HepG2 (cell line): ENCODE results near the gene SPAG4. TPM values are rescaled to one million over a fixed set of nuclear protein-coding genes. Genes with fewer than 3 reads are reported as not detected.

ENCODE experiments used
- ATF6 ChIP-seq: sonication (generic); formaldehyde crosslinking; conservative IDR thresholded peaks from 2 replicates; pipeline ENCODE4 v1.4.0; 2020; ENCODE audit warnings: missing genetic modification reagents
- CENPX ChIP-seq: sonication (generic); formaldehyde crosslinking; IDR thresholded peaks from 2 replicates; pipeline ENCODE4 v1.9.0; 2021; ENCODE audit warnings: mild to moderate bottlenecking, missing genetic modification reagents, moderate library complexity
- CTCF ChIP-seq: sonication (generic); formaldehyde crosslinking; IDR thresholded peaks from 2 replicates; pipeline ENCODE4 v1.5.0; 2020; ENCODE audit warnings: mild to moderate bottlenecking, missing genetic modification reagents, moderate library complexity
- ELF1 ChIP-seq: sonication (generic); formaldehyde crosslinking; IDR thresholded peaks from 2 replicates; pipeline ENCODE4 v1.4.0; 2020; ENCODE audit warnings: missing genetic modification reagents
- ERF ChIP-seq: IDR thresholded peaks from 2 replicates; pipeline ENCODE4 v1.6.1; 2018; ENCODE audit warnings: missing biosample characterization, missing genetic modification reagents
- GRHL1 ChIP-seq: sonication (generic); formaldehyde crosslinking; conservative IDR thresholded peaks from 2 replicates; pipeline ENCODE4 v1.8.0; 2022; ENCODE audit warnings: missing genetic modification reagents
- IRF2 ChIP-seq: IDR thresholded peaks from 2 replicates; pipeline ENCODE4 v1.6.1; 2018; ENCODE audit warnings: missing genetic modification reagents, missing compliant biosample characterization
- NR2F1 ChIP-seq, 2 experiments: fragments of 450-650 bp in 1 of 2; formaldehyde crosslinking in 1 of 2; IDR thresholded peaks; 2 replicates each; pipeline versions ENCODE4 v1.5.0 to v1.6.1; 2016 to 2020; ENCODE audit warnings: mild to moderate bottlenecking in 1 of 2, missing compliant biosample characterization in 1 of 2, missing genetic modification reagents in 1 of 2, moderate library complexity in 1 of 2
- PAF1 ChIP-seq: IDR thresholded peaks from 2 replicates; pipeline ENCODE4 v1.6.1; 2016; ENCODE audit warnings: missing genetic modification reagents, missing compliant biosample characterization
- PHF8 ChIP-seq: sonication (generic); formaldehyde crosslinking; IDR thresholded peaks from 2 replicates; pipeline ENCODE4 v1.5.0; 2020; ENCODE audit warnings: missing genetic modification reagents
- RAD21 ChIP-seq: fragments of 450-650 bp; formaldehyde crosslinking; IDR thresholded peaks from 2 replicates; pipeline ENCODE4 v1.5.0; 2020; ENCODE audit warnings: mild to moderate bottlenecking
- RORA ChIP-seq: sonication (generic); formaldehyde crosslinking; IDR thresholded peaks from 2 replicates; pipeline ENCODE4 v1.5.0; 2020; ENCODE audit warnings: mild to moderate bottlenecking, missing genetic modification reagents, moderate library complexity
- SIX1 ChIP-seq: sonication (generic); formaldehyde crosslinking; IDR thresholded peaks from 2 replicates; pipeline ENCODE4 v1.4.0; 2020; ENCODE audit warnings: missing genetic modification reagents, borderline replicate concordance
- SNRNP70 ChIP-seq: fragments of 200-400 bp; formaldehyde crosslinking; IDR thresholded peaks from 2 replicates; pipeline ENCODE4 v1.6.1; 2017; ENCODE audit warnings: mild to moderate bottlenecking, low read depth, low read length, moderate library complexity
- SOX5 ChIP-seq: IDR thresholded peaks from 2 replicates; pipeline ENCODE4 v1.6.1; 2016; ENCODE audit warnings: borderline replicate concordance
- STAT5B ChIP-seq: sonication (generic); formaldehyde crosslinking; IDR thresholded peaks from 2 replicates; pipeline ENCODE4 v1.4.0; 2020; ENCODE audit warnings: missing genetic modification reagents
- TAF15 ChIP-seq: fragments of 200-400 bp; formaldehyde crosslinking; IDR thresholded peaks from one replicate; pipeline ENCODE4 v1.6.1; 2018; ENCODE audit warnings: mild to moderate bottlenecking, low read depth, low read length; ENCODE audit not compliant: poor library complexity, severe bottlenecking
- TRIM22 ChIP-seq: fragments of 450-650 bp; IDR thresholded peaks from 2 replicates; pipeline ENCODE4 v1.6.1; 2017
- ZNF224 ChIP-seq: sonication (generic); formaldehyde crosslinking; IDR thresholded peaks from 2 replicates; pipeline ENCODE4 v1.5.0; 2020; ENCODE audit warnings: mild to moderate bottlenecking, missing genetic modification reagents
- ZNF354B ChIP-seq: sonication (generic); formaldehyde crosslinking; IDR thresholded peaks from 2 replicates; pipeline ENCODE4 v1.8.0; 2022; ENCODE audit warnings: mild to moderate bottlenecking, missing genetic modification reagents
- ZNF430 ChIP-seq: sonication (generic); formaldehyde crosslinking; IDR thresholded peaks from 2 replicates; pipeline ENCODE4 v1.9.0; 2021; ENCODE audit warnings: mild to moderate bottlenecking, missing genetic modification reagents
- ZNF619 ChIP-seq: sonication (generic); formaldehyde crosslinking; IDR thresholded peaks from 2 replicates; pipeline ENCODE4 v1.4.0; 2020; ENCODE audit warnings: mild to moderate bottlenecking, missing genetic modification reagents
- ZNF746 ChIP-seq: sonication (generic); formaldehyde crosslinking; IDR thresholded peaks from 2 replicates; pipeline ENCODE4 v1.8.0; 2022; ENCODE audit warnings: mild to moderate bottlenecking, missing genetic modification reagents
- ZNF747 ChIP-seq: sonication (generic); formaldehyde crosslinking; IDR thresholded peaks from 2 replicates; pipeline ENCODE4 v1.8.1; 2023; ENCODE audit warnings: missing genetic modification reagents, mild to moderate bottlenecking, borderline replicate concordance
- ZNF777 ChIP-seq: sonication (generic); formaldehyde crosslinking; IDR thresholded peaks from 2 replicates; pipeline ENCODE4 v1.4.0; 2020; ENCODE audit warnings: missing genetic modification reagents
- polyA plus RNA-seq, 8 experiments: library from polyadenylated mRNA; depleted of rRNA in 3 of 8; stranded (reverse) in 7 of 8; unstranded in 1 of 8; fragments of >200 nt; fragmentation: Illumina TruSeq in 4 of 8; extraction: Trizol in 4 of 8; gene quantifications; 2 replicates each; pipeline versions ENCODE4 v1.2.1 to v1.2.3, GENCODE V29; 2011 to 2016; ENCODE audit warnings: low read depth in 4 of 8, missing spikeins in 1 of 8, mixed read lengths in 1 of 8; ENCODE audit not compliant: insufficient read depth in 1 of 8
- total RNA-seq, 5 experiments: library from RNA; depleted of rRNA; stranded (reverse); fragments of >200 nt; fragmentation: Illumina TruSeq; extraction: Trizol; gene quantifications; 2 replicates each; pipeline ENCODE4 v1.2.3, GENCODE V29; 2016; ENCODE audit warnings: low read depth in 1 of 5

The SPAG4 gene
- total and polyA plus RNA-seq, 2 of the 13 experiments (the other 11 are each of a cell fraction or from before 2014, with no cell fraction given): 5.8 to 137 TPM

GRCh38 chr20:35615667-35616464 lies at the start of gene SPAG4 (continued):
- TF ChIP-seq NR2F1 (CRISPR knock-in tag; IDR thresholded peaks at IDR 0.05) (no peak), ERF (peak; percentile 95), SIX1 (CRISPR knock-in tag) (no peak), ZNF354B (peak; percentile 87), CTCF (CRISPR knock-in tag) (0 out of 2 replicates have a peak, but pooled peaks have one; percentile 10), PAF1 (CRISPR knock-in tag) (no peak), SOX5 (CRISPR knock-in tag) (no peak), ZNF224 (peak; percentile 100), TAF15 (peak; percentile 92), IRF2 (CRISPR knock-in tag) (0 out of 2 replicates have a peak, but pooled peaks have one; percentile 19), ZNF747 (CRISPR knock-in tag) (no peak; the same call in 1 of the 2 replicates), PHF8 (CRISPR knock-in tag) (peak; percentile 81), ELF1 (peak; percentile 69), CENPX (CRISPR knock-in tag) (no peak), ZNF619 (CRISPR knock-in tag) (peak; percentile 94), STAT5B (CRISPR knock-in tag) (peak; percentile 6), TRIM22 (no peak), ZNF746 (peak; percentile 94), RORA (no peak), ATF6 (CRISPR knock-in tag) (peak; percentile 97), ZNF777 (CRISPR knock-in tag) (peak; percentile 88), RAD21 (CRISPR knock-in tag) (peak; percentile 77; the same call in 1 of the 2 replicates), SNRNP70 (no peak), GRHL1 (CRISPR knock-in tag) (no peak), ZNF430 (CRISPR knock-in tag) (peak; percentile 98)
